T-cell (primary cell): ENCODE measurements around the gene CBX4. TPM values are rescaled to one million over a fixed set of nuclear protein-coding genes. Genes with fewer than 3 reads are reported as not detected.
A peak's percentile ranks its signal among the peaks of the same experiment; 100 is the strongest.

Source experiments
- ATAC-seq, 4 experiments: fragments of 200-7000 bp in 3 of 4; fragments of 150-1000 bp in 1 of 4; cut with Tn5 transposase; replicated peaks in 1 of 4; 1 replicate in 3 of 4; 2 replicates in 1 of 4; pipeline ENCODE4 v1.10.0; 2021; ENCODE audit warnings: moderate library complexity in 3 of 4, mild to moderate bottlenecking in 2 of 4, moderate number of reproducible peaks in 1 of 4
- CTCF ChIA-PET, 2 donors: fragments of 300-600 bp; sonication (Branson Sonifier 250); formaldehyde crosslinking; loops; one replicate each; lab custom pipeline; 2022; ENCODE audit warnings: antibody characterized with exemption in 2 of 2; lab: Charles Lee
- POLR2A ChIA-PET, 2 donors: fragments of 300-600 bp; sonication (Branson Sonifier 250); formaldehyde crosslinking; loops; one replicate each; lab custom pipeline; 2022; ENCODE audit warnings: antibody characterized with exemption in 2 of 2; lab: Charles Lee
- DNase-seq, 35 experiments: peaks; one replicate each; pipeline versions ENCODE4 v3.0.0 to v3.0.0-alpha.2; 2013 to 2023
- H3K27ac ChIP-seq: one replicate; pipeline ENCODE4 v1.5.1; 2013; ENCODE audit warnings: low read length
- H3K27me3 ChIP-seq, 2 experiments: replicated peaks in 1 of 2; 1 replicate in 1 of 2; 2 replicates in 1 of 2; pipeline versions ENCODE4 v1.6.1 to v1.7.0; 2013; ENCODE audit warnings: low read length in 1 of 2, mixed read lengths in 1 of 2; ENCODE audit not compliant: control insufficient read depth in 2 of 2, insufficient read depth in 2 of 2; ENCODE audit errors: extremely low read depth in 1 of 2
- H3K36me3 ChIP-seq, 2 donors: 1 replicate in 1 of 2; 2 replicates in 1 of 2; pipeline versions ENCODE4 v1.6.1 to v1.7.0; 2013; ENCODE audit warnings: low read length in 1 of 2; ENCODE audit not compliant: control insufficient read depth in 2 of 2, insufficient read depth in 1 of 2; ENCODE audit errors: extremely low read depth in 1 of 2
- H3K4me1 ChIP-seq, 2 experiments: 1 replicate in 1 of 2; 2 replicates in 1 of 2; pipeline versions ENCODE4 v1.6.1 to v1.7.0; 2013; ENCODE audit warnings: low read length in 2 of 2, mixed read lengths in 1 of 2; ENCODE audit not compliant: insufficient read depth in 2 of 2, control insufficient read depth in 1 of 2; ENCODE audit errors: extremely low read depth in 1 of 2
- H3K4me3 ChIP-seq, 2 donors: 1 replicate in 1 of 2; 2 replicates in 1 of 2; pipeline versions ENCODE4 v1.5.1 to v1.7.0; 2013; ENCODE audit warnings: mild to moderate bottlenecking in 2 of 2, low read length in 1 of 2, moderate library complexity in 1 of 2; ENCODE audit not compliant: control insufficient read depth in 1 of 2; ENCODE audit errors: extremely low read depth in 1 of 2
- H3K9me3 ChIP-seq: 2 replicates; pipeline ENCODE4 v1.7.0; 2013
- H3K27ac Mint-ChIP-seq, 2 donors: one replicate each; pipeline ENCODE4 v1.8.0; 2020 to 2021; ENCODE audit warnings: mild to moderate bottlenecking in 2 of 2, mixed read lengths in 2 of 2
- H3K27me3 Mint-ChIP-seq, 2 donors: one replicate each; pipeline ENCODE4 v1.8.0; 2021 to 2022; ENCODE audit warnings: mixed read lengths in 2 of 2
- H3K36me3 Mint-ChIP-seq: one replicate; pipeline ENCODE4 v1.8.0; 2021; ENCODE audit warnings: mixed read lengths
- H3K4me1 Mint-ChIP-seq, 3 donors: one replicate each; pipeline ENCODE4 v1.8.0; 2020 to 2022; ENCODE audit warnings: mixed read lengths in 3 of 3, mild to moderate bottlenecking in 1 of 3
- H3K4me3 Mint-ChIP-seq, 3 donors: one replicate each; pipeline ENCODE4 v1.8.0; 2020 to 2022; ENCODE audit warnings: mild to moderate bottlenecking in 3 of 3, mixed read lengths in 3 of 3, moderate library complexity in 3 of 3
- H3K9me3 Mint-ChIP-seq, 3 donors: one replicate each; pipeline ENCODE4 v1.8.0; 2020 to 2022; ENCODE audit warnings: mixed read lengths in 3 of 3
- WGBS: methylation state at CpG from one replicate; pipeline ENCODE4 v1.1.5; 2013; ENCODE audit warnings: missing lambda C conversion rate; ENCODE audit not compliant: insufficient coverage; 5-methylcytosine and 5-hydroxymethylcytosine counted together
- total RNA-seq, 35 experiments: library from RNA in 6 of 35; stranded (reverse) in 6 of 35; fragments of 120-200 nt in 1 of 35; gene quantifications; one replicate each; pipeline versions ENCODE4 v1.2.1 to v1.2.4 and lab custom pipeline; 2013 to 2026

CBX4 gene
- total RNA-seq, 5 donors from 2014 or later (not counting 1 experiment from before 2014, with no cell fraction given) = 63.2 to 138 (median 70.2) TPM

- Mint-ChIP-seq H3K27me3 (peaks cover 56 to 78% of the 10 kb centered on the region in 2 donors), H3K27ac (peak overlapping the region in 1 of 2 donors; percentile 77), H3K4me3 (peak overlapping the region in 2 of 3 donors; percentile 63 to 71), H3K4me1 (peaks cover 25 to 33% (median 32%) of the 10 kb centered on the region in 3 donors), H3K36me3 (no peaks in the 10 kb centered on the region), H3K9me3 (no peaks in the 10 kb centered on the region)
- peaks cover 7 to 98% of the 10 kb centered on the region in 2 experiments for H3K27me3 ChIP-seq
- H3K36me3 ChIP-seq = no peaks in the 10 kb centered on the region
- H3K4me1 ChIP-seq = peaks cover 32 to 67% of the 10 kb centered on the region in 2 experiments
- peak in 1 of 35 experiments; percentile 29 for DNase-seq
- H3K4me3 ChIP-seq = peak overlapping the region in 1 of 2 donors; percentile 39
- ChIA-PET CTCF (interaction anchor here in 1 of 2 donors (0.5 kb wide), 1 partner anchor 38 kb away, joined by 3 read pairs; no protein-coding TSS in a partner anchor), POLR2A (interaction anchor here in 1 of 2 donors (0.6 kb wide), 1 partner anchor 28 kb away, joined by 5 read pairs; no protein-coding TSS in a partner anchor)
- H3K27ac ChIP-seq = no peak overlapping the region
- 9% methylated on average over 8 of the region's 22 CpGs for WGBS
- H3K9me3 ChIP-seq = no peaks in the 10 kb centered on the region
- ATAC-seq = no peak
Observed at GRCh38 chr17:79804856-79805696, 34.2 kb downstream of the CBX4 start.

GRCh38 chr17:79803997-79804855 lies 35.0 kb downstream of the CBX4 start:
- Histone ChIP-seq H3K27me3 (peaks cover 11 to 100% of the 10 kb centered on the region in 2 experiments), H3K9me3 (no peaks in the 10 kb centered on the region), H3K4me1 (peaks cover 39 to 69% of the 10 kb centered on the region in 2 experiments), H3K27ac (no peak overlapping the region), H3K36me3 (no peaks in the 10 kb centered on the region), H3K4me3 (peak overlapping the region in 1 of 2 donors; percentile 39)
- Mint-ChIP-seq H3K4me3 (peak overlapping the region; percentile 44 to 71 (median 63)), H3K27ac (peak overlapping the region; percentile 61 to 77), H3K4me1 (peaks cover 32 to 42% (median 40%) of the 10 kb centered on the region in 3 donors), H3K27me3 (peaks cover 63 to 82% of the 10 kb centered on the region in 2 donors), H3K9me3 (no peaks in the 10 kb centered on the region), H3K36me3 (no peaks in the 10 kb centered on the region)
- DNase-seq (peak in 4 of 35 experiments; percentile 33 to 64 (median 42)), ATAC-seq (peak; percentile 52 to 61 (median 58))
- 1% methylated on average over 66 of the region's 76 CpGs for WGBS
- ChIA-PET CTCF (interaction anchor here in 1 of 2 donors (0.5 kb wide), 1 partner anchor 38 kb away, joined by 3 read pairs; no protein-coding TSS in a partner anchor), POLR2A (interaction anchor here in 1 of 2 donors (0.9 kb wide), 1 partner anchor 8 kb away, joined by 4 read pairs; no protein-coding TSS in a partner anchor)

- Histone ChIP-seq H3K36me3 (no peaks in the 10 kb centered on the region), H3K4me3 (peak overlapping the region in 1 of 2 donors; percentile 10), H3K9me3 (no peaks in the 10 kb centered on the region), H3K4me1 (peaks cover 44 to 69% of the 10 kb centered on the region in 2 experiments), H3K27ac (no peak overlapping the region), H3K27me3 (peaks cover 12 to 100% of the 10 kb centered on the region in 2 experiments)
- peak overlapping the region in 1 of 3 donors; percentile 27 for H3K4me3 Mint-ChIP-seq
- ChIA-PET CTCF (no interaction called here), POLR2A (interaction anchor here in 1 of 2 donors (0.9 kb wide), 1 partner anchor 9 kb away, joined by 4 read pairs; no protein-coding TSS in a partner anchor)
- H3K4me1 Mint-ChIP-seq = peaks cover 35 to 43% (median 40%) of the 10 kb centered on the region in 3 donors
- H3K27ac Mint-ChIP-seq = peak overlapping the region in 1 of 2 donors; percentile 39
- ATAC-seq (no peak), DNase-seq (no peak)
- 29% methylated on average over 31 of the region's 31 CpGs for WGBS
- peaks cover 55 to 80% of the 10 kb centered on the region in 2 donors for H3K27me3 Mint-ChIP-seq
- no peaks in the 10 kb centered on the region for H3K36me3 Mint-ChIP-seq
- no peaks in the 10 kb centered on the region for H3K9me3 Mint-ChIP-seq
Observed at GRCh38 chr17:79803421-79803996, 35.7 kb downstream of the CBX4 start.

GRCh38 chr17:79802736-79803420 lies 36.4 kb downstream of the CBX4 start:
- DNase-seq (peak in 1 of 35 experiments; percentile 35), ATAC-seq (no peak)
- POLR2A ChIA-PET = no interaction called here
- Mint-ChIP-seq H3K27ac (no peak overlapping the region), H3K27me3 (peaks cover 51 to 76% of the 10 kb centered on the region in 2 donors), H3K9me3 (no peaks in the 10 kb centered on the region), H3K36me3 (no peaks in the 10 kb centered on the region), H3K4me3 (no peak overlapping the region), H3K4me1 (peaks cover 36 to 45% (median 37%) of the 10 kb centered on the region in 3 donors)
- H3K27ac ChIP-seq = no peak overlapping the region
- no peaks in the 10 kb centered on the region for H3K9me3 ChIP-seq
- CTCF ChIA-PET = no interaction called here
- no peak overlapping the region for H3K4me3 ChIP-seq
- WGBS = 27% methylated on average over 40 of the region's 57 CpGs
- H3K36me3 ChIP-seq = no peaks in the 10 kb centered on the region
- H3K4me1 ChIP-seq = peaks cover 44 to 75% of the 10 kb centered on the region in 2 experiments
- peaks cover 12 to 100% of the 10 kb centered on the region in 2 experiments for H3K27me3 ChIP-seq

- H3K36me3 Mint-ChIP-seq = no peaks in the 10 kb centered on the region
- ATAC-seq (no peak), DNase-seq (no peak)
- Histone ChIP-seq H3K27ac (no peak overlapping the region), H3K4me3 (peak overlapping the region in 1 of 2 donors; percentile 20), H3K27me3 (peaks cover 8 to 95% of the 10 kb centered on the region in 2 experiments), H3K4me1 (peaks cover 44 to 78% of the 10 kb centered on the region in 2 experiments), H3K36me3 (no peaks in the 10 kb centered on the region), H3K9me3 (no peaks in the 10 kb centered on the region)
- H3K9me3 Mint-ChIP-seq = no peaks in the 10 kb centered on the region
- H3K27me3 Mint-ChIP-seq = peaks cover 45 to 69% of the 10 kb centered on the region in 2 donors
- H3K4me1 Mint-ChIP-seq = peaks cover 36 to 45% (median 37%) of the 10 kb centered on the region in 3 donors
- POLR2A ChIA-PET = no interaction called here
- H3K27ac Mint-ChIP-seq = no peak overlapping the region
- CTCF ChIA-PET = interaction anchor here in 1 of 2 donors (0.6 kb wide), 1 partner anchor 14 kb away, joined by 5 read pairs; no protein-coding TSS in a partner anchor
- WGBS = 47% methylated on average over 7 of the region's 11 CpGs
- H3K4me3 Mint-ChIP-seq = peak overlapping the region in 1 of 3 donors; percentile 47
Observed at GRCh38 chr17:79802039-79802735, 37.1 kb downstream of the CBX4 start.
